GM12878 (cell line): Measurements from ENCODE around the gene MPIG6B. TPM values are rescaled to one million over a fixed set of nuclear protein-coding genes. Genes with fewer than 3 reads are reported as not detected.

Source experiments
- ATAC-seq: fragments of 200-7000 bp; cut with Tn5 transposase; 3 replicates; pipeline ENCODE4 v1.9.1; 2020; ENCODE audit warnings: mild to moderate bottlenecking, moderate library complexity
- BruUV-seq: library from RNA; stranded (reverse); fragments of 400-500 nt; replicated peaks from 2 replicates; lab custom pipeline; 2021; lab: Mats Ljungman, UMichigan
- CTCF ChIA-PET: fragments of 300-600 bp; sonication (Branson Sonifier 250); formaldehyde crosslinking; extraction: SDS; loops from one replicate; lab custom pipeline; 2021; ENCODE audit warnings: inconsistent platforms; lab: Yijun Ruan, JAX
- POLR2A ChIA-PET: fragments of 350-600 bp; formaldehyde crosslinking; extraction: SDS; loops from one replicate; lab custom pipeline; 2021; ENCODE audit warnings: inconsistent platforms; lab: Charles Lee
- RAD21 ChIA-PET: fragments of 300-600 bp; sonication (Branson Sonifier 250); formaldehyde crosslinking; loops from one replicate; lab custom pipeline; 2023; ENCODE audit warnings: antibody characterized with exemption; ENCODE audit not compliant: unreplicated experiment; lab: Charles Lee
- SMC1A ChIA-PET: fragments of 300-600 bp; sonication (Branson Sonifier 250); formaldehyde crosslinking; loops from one replicate; lab custom pipeline; 2023; ENCODE audit not compliant: unreplicated experiment, uncharacterized antibody; lab: Charles Lee
- DNase-seq: peaks from one replicate; pipeline ENCODE4 v3.0.0-alpha.2; 2011; ENCODE audit warnings: low read depth, low spot score
- FAIRE-seq: peaks from 3 replicates; lab custom pipeline; 2011; peaks lifted over from hg19 to GRCh38; lab: Jason Lieb, UNC
- H2AFZ ChIP-seq: 2 replicates; pipeline ENCODE4 v1.6.0; 2011; ENCODE audit warnings: low read depth, low read length, control low read depth; ENCODE audit not compliant: control insufficient read depth
- H3K27ac ChIP-seq: 2 replicates; pipeline ENCODE4 v1.5.1; 2011; ENCODE audit warnings: control low read depth; ENCODE audit not compliant: control insufficient read depth, insufficient read depth
- H3K27me3 ChIP-seq, 2 experiments: replicated peaks in 1 of 2; 2 replicates each; pipeline versions ENCODE4 v1.6.0 to v1.6.1; 2011; ENCODE audit warnings: low read length in 1 of 2; ENCODE audit not compliant: control insufficient read depth in 2 of 2, insufficient read depth in 2 of 2
- H3K36me3 ChIP-seq, 2 experiments: 2 replicates each; pipeline ENCODE4 v1.5.1; 2011; ENCODE audit warnings: low read length in 1 of 2; ENCODE audit not compliant: control insufficient read depth in 2 of 2, insufficient read depth in 2 of 2
- H3K4me1 ChIP-seq: 2 replicates; pipeline ENCODE4 v1.6.1; 2011; ENCODE audit warnings: mild to moderate bottlenecking, low read length, moderate library complexity, mixed read lengths; ENCODE audit not compliant: control insufficient read depth, insufficient read depth
- H3K4me2 ChIP-seq: 2 replicates; pipeline ENCODE4 v1.6.0; 2011; ENCODE audit warnings: control low read depth; ENCODE audit not compliant: control insufficient read depth, insufficient read depth
- H3K4me3 ChIP-seq: fragments of 200-600 bp; sonication (generic); 2 replicates; pipeline ENCODE4 v1.5.1; 2016
- H3K79me2 ChIP-seq: 2 replicates; pipeline ENCODE4 v1.6.0; 2011; ENCODE audit warnings: low read length; ENCODE audit not compliant: control insufficient read depth, insufficient read depth
- H3K9ac ChIP-seq: 2 replicates; pipeline ENCODE4 v1.8.0; 2011; ENCODE audit warnings: low read length, control low read depth, mixed read lengths; ENCODE audit not compliant: control insufficient read depth, insufficient read depth
- H3K9me3 ChIP-seq: replicated peaks from 3 replicates; pipeline ENCODE4 v1.5.1; 2011; ENCODE audit warnings: mild to moderate bottlenecking, low read length; ENCODE audit not compliant: control insufficient read depth, insufficient read depth
- H4K20me1 ChIP-seq: 2 replicates; pipeline ENCODE4 v1.6.0; 2011; ENCODE audit not compliant: control insufficient read depth, insufficient read depth
- BRCA1 ChIP-seq: IDR thresholded peaks from 2 replicates; pipeline ENCODE4 v1.6.1; 2011; ENCODE audit warnings: low read depth, low read length, improper control_type of control experiment
- E2F8 ChIP-seq: fragments of 450-650 bp; IDR thresholded peaks from 2 replicates; pipeline ENCODE4 v1.6.1; 2018; ENCODE audit warnings: mild to moderate bottlenecking, low read depth, moderate library complexity; ENCODE audit not compliant: partially characterized antibody
- ELK1 ChIP-seq: IDR thresholded peaks from 2 replicates; pipeline ENCODE4 v1.6.1; 2012; ENCODE audit warnings: low read depth, low read length, improper control_type of control experiment
- FOS ChIP-seq: IDR thresholded peaks from 3 replicates; pipeline ENCODE4 v1.6.1; 2011; ENCODE audit warnings: borderline replicate concordance; ENCODE audit not compliant: insufficient read length; ENCODE audit errors: extremely low read depth
- HSF1 ChIP-seq: fragments of 150-350 bp; IDR thresholded peaks from 2 replicates; pipeline ENCODE4 v1.6.1; 2014; ENCODE audit warnings: mild to moderate bottlenecking, low read depth, low read length
- IKZF1 ChIP-seq: fragments of 450-650 bp; conservative IDR thresholded peaks from 2 replicates; pipeline ENCODE4 v1.6.1; 2017; ENCODE audit warnings: antibody characterized with exemption, mild to moderate bottlenecking
- IRF3 ChIP-seq: fragments of 450-650 bp; IDR thresholded peaks from 2 replicates; pipeline ENCODE4 v1.6.1; 2014; ENCODE audit warnings: mild to moderate bottlenecking
- NFYA ChIP-seq: IDR thresholded peaks from 2 replicates; pipeline ENCODE4 v1.6.1; 2011; ENCODE audit warnings: low read depth, mild to moderate bottlenecking, low read length, improper control_type of control experiment, borderline replicate concordance
- RELB ChIP-seq: fragments of 450-650 bp; IDR thresholded peaks from 2 replicates; pipeline ENCODE4 v1.6.1; 2017; ENCODE audit warnings: low read depth, mild to moderate bottlenecking, moderate library complexity
- SRF ChIP-seq, 2 experiments: IDR thresholded peaks; 2 replicates each; pipeline ENCODE4 v1.6.1; 2011; ENCODE audit warnings: low read depth in 2 of 2, low read length in 2 of 2, mild to moderate bottlenecking in 1 of 2, moderate library complexity in 1 of 2
- TCF12 ChIP-seq: IDR thresholded peaks from 2 replicates; pipeline ENCODE4 v1.6.1; 2011; ENCODE audit warnings: low read depth, mild to moderate bottlenecking, low read length
- WRNIP1 ChIP-seq: IDR thresholded peaks from 2 replicates; pipeline ENCODE4 v1.6.1; 2011; ENCODE audit warnings: low read depth, low read length, improper control_type of control experiment, borderline replicate concordance
- WGBS: methylation state at CpG from one replicate; pipeline ENCODE4 v1.1.6; 2016; ENCODE audit warnings: low lambda C conversion rate; ENCODE audit not compliant: insufficient replicate concordance, insufficient coverage; ENCODE audit errors: missing lambda C conversion rate; 5-methylcytosine and 5-hydroxymethylcytosine counted together
- in situ Hi-C: fragments of 300-500 bp; cut with MboI; formaldehyde crosslinking; loops from 9 replicates; pipeline ENCODE4 v1.14.3; 2018; ENCODE audit warnings: mixed read lengths
- intact Hi-C: fragments of 100-400 bp; cut with micrococcal nuclease; formaldehyde crosslinking; loops from one replicate; pipeline ENCODE4 v1.14.2; 2022; ENCODE audit not compliant: unreplicated experiment
- polyA plus RNA-seq, 11 experiments: library from polyadenylated mRNA; depleted of rRNA in 4 of 11; unstranded in 6 of 11; stranded (reverse) in 5 of 11; fragments of >200 nt; fragmentation: Nextera tagmentation in 4 of 11; fragmentation: Illumina TruSeq in 1 of 11; extraction: Ambion mirVana in 4 of 11; extraction: Trizol in 1 of 11; gene quantifications; 1 replicate in 1 of 11; 2 replicates in 10 of 11; pipeline versions ENCODE4 v1.2.1 to v1.2.3, GENCODE V29; 2011 to 2016; ENCODE audit warnings: inconsistent platforms in 2 of 11, missing spikeins in 2 of 11, low read depth in 1 of 11
- total RNA-seq, 4 experiments: library from RNA; depleted of rRNA in 3 of 4; stranded (reverse); fragments of >200 nt in 3 of 4; fragmentation: Illumina TruSeq in 1 of 4; extraction: Trizol in 1 of 4; gene quantifications; 2 replicates each; pipeline versions ENCODE4 v1.2.1 to v1.2.3, GENCODE V29; 2013 to 2021

The MPIG6B gene
- total and polyA plus RNA-seq, 10 of the 15 experiments (the other 5 are each of a cell fraction or from before 2014, with no cell fraction given) = not detected

GRCh38 chr6:31690231-31691077 lies 32.7 kb upstream of the MPIG6B start (continued):
- TF ChIP-seq HSF1 = no peak
- no peak for TF ChIP-seq WRNIP1
- no peak for TF ChIP-seq IKZF1
- TF ChIP-seq, all 136 proteins: peak for 0

- Histone ChIP-seq H3K4me1 (no peaks in the 10 kb centered on the region), H3K79me2 (no peaks in the 10 kb centered on the region), H3K27me3 (no peaks in the 10 kb centered on the region), H3K4me3 (no peak overlapping the region), H3K9ac (no peak overlapping the region), H3K4me2 (no peak overlapping the region), H3K27ac (no peak overlapping the region), H4K20me1 (no peaks in the 10 kb centered on the region), H3K36me3 (peaks cover 15 to 41% of the 10 kb centered on the region in 2 experiments), H3K9me3 (no peaks in the 10 kb centered on the region), H2AFZ (no peak overlapping the region)
- in situ Hi-C loops = no loop called here
- ATAC-seq (no peak), DNase-seq (no peak), FAIRE-seq (no peak)
- WGBS = 97% methylated on average over 6 of the region's 6 CpGs
- BruUV-seq = no TSS peak
- intact Hi-C loops = no loop called here
- SMC1A ChIA-PET = interaction anchor here (0.7 to 0.8 kb wide), 2 partner anchors 139 to 173 kb away, joined by 3 to 4 read pairs; no protein-coding TSS in a partner anchor
- POLR2A ChIA-PET = interaction anchor here (0.8 kb wide), 1 partner anchor 140 kb away, joined by 7 read pairs; no protein-coding TSS in a partner anchor
- CTCF ChIA-PET = interaction anchor here (2.2 to 2.3 kb wide), 2 partner anchors 69 to 140 kb away, joined by 5 to 7 read pairs; no protein-coding TSS in a partner anchor
- RAD21 ChIA-PET = no interaction called here
- TF ChIP-seq RELB = no peak
- TF ChIP-seq BRCA1 = no peak
- no peak for TF ChIP-seq E2F8
- no peak for TF ChIP-seq SRF (IDR thresholded peaks at IDR 0.05; ENCODE audit: low read depth in 2 of 2, low read length in 2 of 2)
- no peak for TF ChIP-seq TCF12
- TF ChIP-seq NFYA = no peak
- no peak for TF ChIP-seq ELK1
- TF ChIP-seq FOS = no peak
- TF ChIP-seq IRF3 = no peak
These were observed 32.1 kb upstream of the MPIG6B start for GRCh38 chr6:31691078-31691463.
